Pancreas (tissue), 10 donors: ENCODE data around the gene CNTFR. TPM values are rescaled to one million over a fixed set of nuclear protein-coding genes. Genes with fewer than 3 reads are reported as not detected.

Experiments
- ATAC-seq, 4 donors: fragments of 200-7000 bp; cut with Tn5 transposase; one replicate each; pipeline versions ENCODE4 v1.8.0 to v1.9.1; 2020; ENCODE audit warnings: mild to moderate bottlenecking in 4 of 4, moderate library complexity in 4 of 4
- DNase-seq, 6 donors: peaks; one replicate each; pipeline ENCODE4 v3.0.0-alpha.2; 2020
- FAIRE-seq: peaks from 2 replicates; lab custom pipeline; 2012; peaks lifted over from hg19 to GRCh38; lab: Jason Lieb, UNC
- H3K27ac ChIP-seq, 4 donors: fragments of 200-600 bp; sonication (generic); 1 replicate in 3 of 4; 2 replicates in 1 of 4; pipeline versions ENCODE4 v1.5.0 to v1.8.0; 2020
- H3K27me3 ChIP-seq, 4 donors: fragments of 200-600 bp; one replicate each; pipeline ENCODE4 v1.8.0; 2021
- H3K36me3 ChIP-seq, 3 donors: fragments of 200-600 bp; sonication (generic) in 1 of 3; one replicate each; pipeline versions ENCODE4 v1.5.0 to v1.8.0; 2020 to 2021
- H3K4me1 ChIP-seq, 3 donors: fragments of 200-600 bp; one replicate each; pipeline ENCODE4 v1.8.0; 2021
- H3K4me3 ChIP-seq, 4 donors: fragments of 200-600 bp; sonication (generic) in 2 of 4; one replicate each; pipeline versions ENCODE4 v1.5.0 to v1.8.0; 2020 to 2021
- H3K9me3 ChIP-seq, 4 donors: fragments of 200-600 bp; one replicate each; pipeline ENCODE4 v1.8.0; 2021
- CTCF ChIP-seq, 4 donors: fragments of 200-600 bp; sonication (generic) in 3 of 4; IDR thresholded peaks; one replicate each; pipeline versions ENCODE4 v1.5.0 to v1.8.0; 2021; ENCODE audit warnings: antibody characterized with exemption in 4 of 4
- WGBS, 2 donors: extraction: QIAGEN DNeasy Blood & Tissue Kit; methylation state at CpG; one replicate each; pipeline ENCODE4 v1.1.7; 2013; 5-methylcytosine and 5-hydroxymethylcytosine counted together
- intact Hi-C, 3 donors: fragments of 100-400 bp; cut with DNase I; formaldehyde crosslinking; loops; one replicate each; pipeline versions ENCODE4 v1.11.1 to v1.14.2; 2022
- polyA plus RNA-seq, 2 donors: library from polyadenylated mRNA; stranded (reverse); fragments of 200-250 nt; gene quantifications; one replicate each; pipeline ENCODE4 v1.2.3, GENCODE V29; 2013
- total RNA-seq, 6 donors: library from RNA; stranded (reverse); fragmentation: NEBNext Ultra II Directional in 4 of 6; extraction: Animal tissue kit (Norgen Biotek cat#: 25700) in 4 of 6; gene quantifications; one replicate each; pipeline versions ENCODE4 v1.2.1 to v1.2.4, GENCODE V29; 2021 to 2023
- donor health status: healthy with polysubstance abuse.
- donor health status: DM: no; HTN: no; CAD: no; lungs with moderate emphysema.
- donor health status: DM: no; HTN: no; CAD: no.
- donor health status: control.
- donor health status: control.
- donor health status: Bipolar disorder and iron deficiency.
- donor health status: DM: yes; HTN: yes; CAD: no.
- donor health status: DM: no; HTN: no; CAD: no.
- donor health status: DM: no; HTN: no; CAD: no.
- donor health status: DM: yes; HTN: yes; CAD: no.

CNTFR gene
- total and polyA plus RNA-seq, 8 donors: 0.12 to 2.6 (median 0.87) TPM; not detected in 1

GRCh38 chr9:34611251-34611810, 21.8 kb upstream of the CNTFR start:
- ATAC-seq (peak in 3 of 4 donors; percentile 5 to 28 (median 20)), FAIRE-seq (no peak), DNase-seq (peak in 3 of 6 donors; percentile 23 to 61 (median 40))
- intact Hi-C loops: no loop called here
- H3K27me3 ChIP-seq: no peaks in the 10 kb centered on the region
- no peaks in the 10 kb centered on the region for H3K36me3 ChIP-seq
- no peaks in the 10 kb centered on the region for H3K9me3 ChIP-seq
- WGBS, 2 donors: 52 to 56% methylated on average over 10 of the region's 10 CpGs
- peaks cover 0 to 6% (median 4%) of the 10 kb centered on the region in 3 donors for H3K4me1 ChIP-seq
- peak overlapping the region; percentile 48 to 71 (median 58) for H3K4me3 ChIP-seq
- no peak for TF ChIP-seq CTCF (IDR thresholded peaks at IDR 0.05)
- peak overlapping the region; percentile 51 to 77 (median 68) for H3K27ac ChIP-seq

GRCh38 chr9:34610434-34611206, 21.1 kb upstream of the CNTFR start:
- ATAC-seq (no peak), FAIRE-seq (no peak), DNase-seq (peak in 2 of 6 donors; percentile 41 to 79)
- no peak for TF ChIP-seq CTCF (IDR thresholded peaks at IDR 0.05)
- Histone ChIP-seq H3K36me3 (no peaks in the 10 kb centered on the region), H3K27me3 (no peaks in the 10 kb centered on the region), H3K4me1 (peaks cover 0 to 6% (median 4%) of the 10 kb centered on the region in 3 donors), H3K27ac (no peak overlapping the region), H3K9me3 (no peaks in the 10 kb centered on the region), H3K4me3 (no peak overlapping the region)
- intact Hi-C loops: no loop called here
- WGBS, 2 donors: 95% methylated on average over 20 of the region's 20 CpGs

GRCh38 chr9:34607331-34607730, 17.8 kb upstream of the CNTFR start:
- WGBS, 2 donors: 37 to 40% methylated on average over 2 of the region's 2 CpGs
- no peak overlapping the region for H3K4me3 ChIP-seq
- no peak for FAIRE-seq
- DNase-seq: no peak
- intact Hi-C loops: no loop called here
- H3K4me1 ChIP-seq: peaks cover 0 to 6% (median under 1%) of the 10 kb centered on the region in 3 donors
- no peak for ATAC-seq
- H3K9me3 ChIP-seq: no peaks in the 10 kb centered on the region
- TF ChIP-seq CTCF (IDR thresholded peaks at IDR 0.05): no peak
- H3K27ac ChIP-seq: no peak overlapping the region
- no peaks in the 10 kb centered on the region for H3K36me3 ChIP-seq
- no peaks in the 10 kb centered on the region for H3K27me3 ChIP-seq

GRCh38 chr9:34606905-34607304, 17.4 kb upstream of the CNTFR start:
- FAIRE-seq: no peak
- no peak for ATAC-seq
- H3K4me1 ChIP-seq: peaks cover 0 to 6% (median 0%) of the 10 kb centered on the region in 3 donors

More at GRCh38 chr9:34606905-34607304, 17.4 kb upstream of the CNTFR start:
- DNase-seq: no peak
- Histone ChIP-seq H3K4me3 (no peak overlapping the region), H3K36me3 (no peaks in the 10 kb centered on the region), H3K27me3 (no peaks in the 10 kb centered on the region), H3K27ac (no peak overlapping the region), H3K9me3 (no peaks in the 10 kb centered on the region)
- 77 to 84% methylated on average over 3 of the region's 3 CpGs for WGBS, 2 donors
- intact Hi-C loops: no loop called here
- TF ChIP-seq CTCF (IDR thresholded peaks at IDR 0.05): no peak
